HEK293 (cell line): ENCODE measurements around the gene SRSF2.

ENCODE experiments used
- CTCF ChIA-PET: fragments of 350-600 bp; formaldehyde crosslinking; extraction: SDS; loops from one replicate; lab custom pipeline; 2021; ENCODE audit warnings: antibody characterized with exemption; lab: Yijun Ruan, JAX
- POLR2A ChIA-PET: fragments of 300-600 bp; formaldehyde crosslinking; extraction: SDS; loops from one replicate; lab custom pipeline; 2020; ENCODE audit warnings: antibody characterized with exemption, inconsistent platforms; lab: Yijun Ruan, JAX
- H3K27ac ChIP-seq: fragments of 200-500 bp; sonication (Bioruptor generic); 2 replicates; pipeline ENCODE4 v1.5.1; 2014; ENCODE audit warnings: low read depth, low read length, control low read depth, inconsistent platforms; ENCODE audit errors: extremely low read depth
- H3K36me3 ChIP-seq, 2 experiments: fragments of 200-500 bp in 1 of 2; sonication (Bioruptor generic) in 1 of 2; 1 replicate in 1 of 2; 2 replicates in 1 of 2; pipeline ENCODE4 v1.5.1; 2014 to 2017; ENCODE audit warnings: inconsistent platforms in 2 of 2, low read length in 2 of 2; ENCODE audit not compliant: control insufficient read depth in 2 of 2, insufficient read depth in 1 of 2
- H3K4me1 ChIP-seq: fragments of 200-500 bp; sonication (Bioruptor generic); 2 replicates; pipeline ENCODE4 v1.5.1; 2014; ENCODE audit warnings: mild to moderate bottlenecking, low read length, inconsistent platforms; ENCODE audit not compliant: control insufficient read depth, insufficient read depth
- H3K4me3 ChIP-seq: 2 replicates; pipeline ENCODE4 v1.5.1; 2011; ENCODE audit warnings: low read depth, mild to moderate bottlenecking, control low read depth, low read length, moderate library complexity
- H3K9me3 ChIP-seq: fragments of 200-500 bp; sonication (Bioruptor generic); 2 replicates; pipeline ENCODE4 v1.5.1; 2014; ENCODE audit warnings: low read depth, low read length, inconsistent platforms; ENCODE audit not compliant: control insufficient read depth, insufficient read depth
- GLI4 ChIP-seq: fragments of 450-650 bp; formaldehyde crosslinking; IDR thresholded peaks from 2 replicates; pipeline ENCODE4 v1.5.1; 2016; ENCODE audit warnings: missing biosample characterization, missing genetic modification characterization
- OSR2 ChIP-seq: fragments of 450-650 bp; formaldehyde crosslinking; IDR thresholded peaks from 2 replicates; pipeline ENCODE4 v1.5.1; 2016; ENCODE audit warnings: missing biosample characterization, missing genetic modification characterization
- ZIC2 ChIP-seq: fragments of 450-650 bp; formaldehyde crosslinking; IDR thresholded peaks from 2 replicates; pipeline ENCODE4 v1.5.1; 2016; ENCODE audit warnings: missing biosample characterization, missing genetic modification characterization
- ZNF184 ChIP-seq: fragments of 450-650 bp; IDR thresholded peaks from 2 replicates; pipeline ENCODE4 v1.5.1; 2018; ENCODE audit warnings: missing biosample characterization, mild to moderate bottlenecking, missing genetic modification characterization
- ZNF311 ChIP-seq: fragments of 450-650 bp; formaldehyde crosslinking; IDR thresholded peaks from 2 replicates; pipeline ENCODE4 v1.5.1; 2017; ENCODE audit warnings: missing biosample characterization, missing genetic modification characterization, borderline replicate concordance
- ZNF350 ChIP-seq: fragments of 450-650 bp; formaldehyde crosslinking; IDR thresholded peaks from 2 replicates; pipeline ENCODE4 v1.5.0; 2017; ENCODE audit warnings: missing biosample characterization, mild to moderate bottlenecking, missing genetic modification characterization
- ZNF426 ChIP-seq: fragments of 450-650 bp; formaldehyde crosslinking; IDR thresholded peaks from 2 replicates; pipeline ENCODE4 v1.5.1; 2017; ENCODE audit warnings: missing biosample characterization, missing genetic modification characterization, mild to moderate bottlenecking, inconsistent platforms, moderate library complexity
- ZNF530 ChIP-seq: fragments of 450-650 bp; formaldehyde crosslinking; IDR thresholded peaks from 2 replicates; pipeline ENCODE4 v1.5.1; 2016; ENCODE audit warnings: low read depth, missing biosample characterization, missing genetic modification characterization
- ZNF596 ChIP-seq: fragments of 450-650 bp; IDR thresholded peaks from 2 replicates; pipeline ENCODE4 v1.5.0; 2018; ENCODE audit warnings: missing biosample characterization, mild to moderate bottlenecking, missing genetic modification characterization, moderate library complexity
- ZNF600 ChIP-seq: fragments of 450-650 bp; formaldehyde crosslinking; IDR thresholded peaks from 2 replicates; pipeline ENCODE4 v1.5.1; 2016; ENCODE audit warnings: missing biosample characterization, missing genetic modification characterization
- ZNF610 ChIP-seq: fragments of 450-650 bp; formaldehyde crosslinking; IDR thresholded peaks from 2 replicates; pipeline ENCODE4 v1.5.1; 2016; ENCODE audit warnings: missing biosample characterization, missing genetic modification characterization, borderline replicate concordance
- ZNF701 ChIP-seq: fragments of 450-650 bp; formaldehyde crosslinking; IDR thresholded peaks from 2 replicates; pipeline ENCODE4 v1.5.1; 2016; ENCODE audit warnings: missing biosample characterization, missing genetic modification characterization
- ZNF777 ChIP-seq: fragments of 450-650 bp; formaldehyde crosslinking; IDR thresholded peaks from 2 replicates; pipeline ENCODE4 v1.5.1; 2017; ENCODE audit warnings: missing biosample characterization, missing genetic modification characterization, borderline replicate concordance
- TF ChIP-seq, protein P1 (sequence below): IDR thresholded peaks from 2 replicates; pipeline ENCODE4 v1.6.1; 2011; ENCODE audit warnings: mild to moderate bottlenecking, low read depth, low read length, borderline replicate concordance
- TF ChIP-seq, protein P2 (sequence below): sonication (generic); formaldehyde crosslinking; IDR thresholded peaks from 2 replicates; pipeline ENCODE4 v1.8.1; 2022; ENCODE audit warnings: mild to moderate bottlenecking, moderate library complexity, missing genetic modification reagents
- TF ChIP-seq, protein P3 (sequence below): fragments of 450-650 bp; formaldehyde crosslinking; IDR thresholded peaks from 2 replicates; pipeline ENCODE4 v1.5.1; 2017; ENCODE audit warnings: missing biosample characterization, missing genetic modification characterization
- TF ChIP-seq, protein P4 (sequence below): fragments of 450-650 bp; formaldehyde crosslinking; IDR thresholded peaks from 2 replicates; pipeline ENCODE4 v1.5.1; 2016; ENCODE audit warnings: missing biosample characterization, missing genetic modification characterization
- TF ChIP-seq, protein P5 (sequence below): fragments of 450-650 bp; IDR thresholded peaks from 2 replicates; pipeline ENCODE4 v1.5.1; 2018; ENCODE audit warnings: missing biosample characterization, mild to moderate bottlenecking, missing genetic modification characterization
- TF ChIP-seq, protein P6 (sequence below): fragments of 450-650 bp; formaldehyde crosslinking; IDR thresholded peaks from 2 replicates; pipeline ENCODE4 v1.5.1; 2016; ENCODE audit warnings: missing biosample characterization, missing genetic modification characterization
- TF ChIP-seq, protein P7 (sequence below): fragments of 450-650 bp; formaldehyde crosslinking; IDR thresholded peaks from 2 replicates; pipeline ENCODE4 v1.5.1; 2016; ENCODE audit warnings: missing biosample characterization, missing genetic modification characterization
- TF ChIP-seq, protein P8 (sequence below): fragments of 450-650 bp; formaldehyde crosslinking; IDR thresholded peaks from 2 replicates; pipeline ENCODE4 v1.5.1; 2016; ENCODE audit warnings: missing biosample characterization, missing genetic modification characterization

The SRSF2 gene

DNA sequence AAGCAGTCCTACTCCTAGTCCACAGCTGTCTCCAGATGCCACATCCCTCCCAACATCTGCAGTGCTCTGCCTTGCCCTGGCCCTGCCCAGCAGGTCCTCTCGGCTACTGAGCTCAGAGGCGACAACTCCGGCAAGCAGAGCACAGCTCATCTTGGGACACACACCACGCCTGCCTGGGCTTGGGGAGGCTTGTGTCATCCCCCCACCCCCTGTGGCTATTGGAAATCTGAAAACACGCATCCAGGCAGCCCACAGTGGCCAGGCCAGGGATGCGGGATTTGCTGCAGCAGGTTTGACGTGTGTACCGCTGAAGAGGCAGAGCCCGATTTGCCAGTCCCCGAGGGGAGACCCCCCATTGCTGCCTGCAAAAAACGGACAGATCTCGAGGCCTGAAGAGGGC is 51.8 kb downstream of the SRSF2 start:
- POLR2A ChIA-PET, result interaction anchor here (0.7 to 1.7 kb wide), 4 partner anchors 14 to 181 kb away, joined by 3 to 7 read pairs (median 3); no protein-coding TSS in a partner anchor

DNA sequence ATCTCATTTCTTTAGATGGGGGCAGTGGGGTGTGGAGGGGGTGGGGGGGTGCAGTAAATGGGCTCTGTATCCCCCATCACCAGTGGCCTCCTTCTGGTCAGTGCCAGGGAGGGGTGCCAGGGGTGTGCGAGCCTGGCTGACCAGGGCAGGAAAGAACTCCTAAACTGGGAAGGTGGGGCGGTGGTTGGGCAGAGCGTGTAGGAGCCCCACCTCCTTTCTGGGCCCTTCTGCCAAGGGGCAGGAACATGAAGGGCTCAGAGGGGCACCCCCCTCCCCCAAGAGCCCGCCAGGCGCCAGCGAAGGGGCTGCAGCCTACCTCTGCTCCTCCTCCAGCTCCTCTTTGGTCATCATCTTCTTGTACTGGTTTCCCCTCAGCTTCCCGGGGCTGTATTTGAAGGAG is 52.4 kb downstream of the SRSF2 start:
- ChIA-PET CTCF (interaction anchor here (0.6 to 14.2 kb wide), 5 partner anchors 13 to 316 kb away, joined by 3 to 175 read pairs (median 7); partner anchors contain the start of gene MXRA7), POLR2A (interaction anchor here (0.7 to 1.7 kb wide), 6 partner anchors 13 to 181 kb away, joined by 3 to 7 read pairs (median 3); no protein-coding TSS in a partner anchor)
- Histone ChIP-seq H3K9me3 (no peaks in the 10 kb centered on the region), H3K4me3 (no peak overlapping the region), H3K4me1 (peaks cover 11% of the 10 kb centered on the region), H3K27ac (no peak overlapping the region), H3K36me3 (peaks cover 0 to 55% of the 10 kb centered on the region in 2 experiments; a peak in 2 of 3 replicates)
- TF ChIP-seq ZNF311 (tag by site-specific recombination) (no peak), ZNF184 (no peak), ZNF350 (no peak), GLI4 (no peak), OSR2 (tag by site-specific recombination) (no peak), ZNF610 (no peak), ZNF426 (tag by site-specific recombination) (no peak), ZNF530 (tag by site-specific recombination) (no peak), ZNF701 (tag by site-specific recombination) (no peak), ZNF777 (tag by site-specific recombination) (no peak)
- TF ChIP-seq, protein P1, sequence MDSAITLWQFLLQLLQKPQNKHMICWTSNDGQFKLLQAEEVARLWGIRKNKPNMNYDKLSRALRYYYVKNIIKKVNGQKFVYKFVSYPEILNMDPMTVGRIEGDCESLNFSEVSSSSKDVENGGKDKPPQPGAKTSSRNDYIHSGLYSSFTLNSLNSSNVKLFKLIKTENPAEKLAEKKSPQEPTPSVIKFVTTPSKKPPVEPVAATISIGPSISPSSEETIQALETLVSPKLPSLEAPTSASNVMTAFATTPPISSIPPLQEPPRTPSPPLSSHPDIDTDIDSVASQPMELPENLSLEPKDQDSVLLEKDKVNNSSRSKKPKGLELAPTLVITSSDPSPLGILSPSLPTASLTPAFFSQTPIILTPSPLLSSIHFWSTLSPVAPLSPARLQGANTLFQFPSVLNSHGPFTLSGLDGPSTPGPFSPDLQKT, result no peak
- TF ChIP-seq, protein P2, sequence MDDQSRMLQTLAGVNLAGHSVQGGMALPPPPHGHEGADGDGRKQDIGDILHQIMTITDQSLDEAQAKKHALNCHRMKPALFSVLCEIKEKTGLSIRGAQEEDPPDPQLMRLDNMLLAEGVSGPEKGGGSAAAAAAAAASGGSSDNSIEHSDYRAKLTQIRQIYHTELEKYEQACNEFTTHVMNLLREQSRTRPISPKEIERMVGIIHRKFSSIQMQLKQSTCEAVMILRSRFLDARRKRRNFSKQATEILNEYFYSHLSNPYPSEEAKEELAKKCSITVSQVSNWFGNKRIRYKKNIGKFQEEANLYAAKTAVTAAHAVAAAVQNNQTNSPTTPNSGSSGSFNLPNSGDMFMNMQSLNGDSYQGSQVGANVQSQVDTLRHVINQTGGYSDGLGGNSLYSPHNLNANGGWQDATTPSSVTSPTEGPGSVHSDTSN (CRISPR knock-in tag), result no peak
- TF ChIP-seq, protein P3, sequence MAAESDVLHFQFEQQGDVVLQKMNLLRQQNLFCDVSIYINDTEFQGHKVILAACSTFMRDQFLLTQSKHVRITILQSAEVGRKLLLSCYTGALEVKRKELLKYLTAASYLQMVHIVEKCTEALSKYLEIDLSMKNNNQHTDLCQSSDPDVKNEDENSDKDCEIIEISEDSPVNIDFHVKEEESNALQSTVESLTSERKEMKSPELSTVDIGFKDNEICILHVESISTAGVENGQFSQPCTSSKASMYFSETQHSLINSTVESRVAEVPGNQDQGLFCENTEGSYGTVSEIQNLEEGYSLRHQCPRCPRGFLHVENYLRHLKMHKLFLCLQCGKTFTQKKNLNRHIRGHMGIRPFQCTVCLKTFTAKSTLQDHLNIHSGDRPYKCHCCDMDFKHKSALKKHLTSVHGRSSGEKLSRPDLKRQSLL (tag by site-specific recombination), result no peak
- TF ChIP-seq, protein P4, sequence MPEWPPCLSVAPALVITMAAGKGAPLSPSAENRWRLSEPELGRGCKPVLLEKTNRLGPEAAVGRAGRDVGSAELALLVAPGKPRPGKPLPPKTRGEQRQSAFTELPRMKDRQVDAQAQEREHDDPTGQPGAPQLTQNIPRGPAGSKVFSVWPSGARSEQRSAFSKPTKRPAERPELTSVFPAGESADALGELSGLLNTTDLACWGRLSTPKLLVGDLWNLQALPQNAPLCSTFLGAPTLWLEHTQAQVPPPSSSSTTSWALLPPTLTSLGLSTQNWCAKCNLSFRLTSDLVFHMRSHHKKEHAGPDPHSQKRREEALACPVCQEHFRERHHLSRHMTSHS, result no peak
- TF ChIP-seq, protein P5, sequence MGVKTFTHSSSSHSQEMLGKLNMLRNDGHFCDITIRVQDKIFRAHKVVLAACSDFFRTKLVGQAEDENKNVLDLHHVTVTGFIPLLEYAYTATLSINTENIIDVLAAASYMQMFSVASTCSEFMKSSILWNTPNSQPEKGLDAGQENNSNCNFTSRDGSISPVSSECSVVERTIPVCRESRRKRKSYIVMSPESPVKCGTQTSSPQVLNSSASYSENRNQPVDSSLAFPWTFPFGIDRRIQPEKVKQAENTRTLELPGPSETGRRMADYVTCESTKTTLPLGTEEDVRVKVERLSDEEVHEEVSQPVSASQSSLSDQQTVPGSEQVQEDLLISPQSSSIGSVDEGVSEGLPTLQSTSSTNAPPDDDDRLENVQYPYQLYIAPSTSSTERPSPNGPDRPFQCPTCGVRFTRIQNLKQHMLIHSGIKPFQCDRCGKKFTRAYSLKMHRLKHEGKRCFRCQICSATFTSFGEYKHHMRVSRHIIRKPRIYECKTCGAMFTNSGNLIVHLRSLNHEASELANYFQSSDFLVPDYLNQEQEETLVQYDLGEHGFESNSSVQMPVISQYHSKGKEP (tag by site-specific recombination), result no peak
- TF ChIP-seq, protein P6, sequence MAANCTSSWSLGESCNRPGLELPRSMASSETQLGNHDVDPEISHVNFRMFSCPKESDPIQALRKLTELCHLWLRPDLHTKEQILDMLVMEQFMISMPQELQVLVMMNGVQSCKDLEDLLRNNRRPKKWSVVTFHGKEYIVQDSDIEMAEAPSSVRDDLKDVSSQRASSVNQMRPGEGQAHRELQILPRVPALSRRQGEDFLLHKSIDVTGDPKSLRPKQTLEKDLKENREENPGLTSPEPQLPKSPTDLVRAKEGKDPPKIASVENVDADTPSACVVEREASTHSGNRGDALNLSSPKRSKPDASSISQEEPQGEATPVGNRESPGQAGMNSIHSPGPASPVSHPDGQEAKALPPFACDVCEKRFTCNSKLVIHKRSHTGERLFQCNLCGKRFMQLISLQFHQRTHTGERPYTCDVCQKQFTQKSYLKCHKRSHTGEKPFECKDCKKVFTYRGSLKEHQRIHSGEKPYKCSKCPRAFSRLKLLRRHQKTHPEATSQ, result no peak
- TF ChIP-seq, protein P7, sequence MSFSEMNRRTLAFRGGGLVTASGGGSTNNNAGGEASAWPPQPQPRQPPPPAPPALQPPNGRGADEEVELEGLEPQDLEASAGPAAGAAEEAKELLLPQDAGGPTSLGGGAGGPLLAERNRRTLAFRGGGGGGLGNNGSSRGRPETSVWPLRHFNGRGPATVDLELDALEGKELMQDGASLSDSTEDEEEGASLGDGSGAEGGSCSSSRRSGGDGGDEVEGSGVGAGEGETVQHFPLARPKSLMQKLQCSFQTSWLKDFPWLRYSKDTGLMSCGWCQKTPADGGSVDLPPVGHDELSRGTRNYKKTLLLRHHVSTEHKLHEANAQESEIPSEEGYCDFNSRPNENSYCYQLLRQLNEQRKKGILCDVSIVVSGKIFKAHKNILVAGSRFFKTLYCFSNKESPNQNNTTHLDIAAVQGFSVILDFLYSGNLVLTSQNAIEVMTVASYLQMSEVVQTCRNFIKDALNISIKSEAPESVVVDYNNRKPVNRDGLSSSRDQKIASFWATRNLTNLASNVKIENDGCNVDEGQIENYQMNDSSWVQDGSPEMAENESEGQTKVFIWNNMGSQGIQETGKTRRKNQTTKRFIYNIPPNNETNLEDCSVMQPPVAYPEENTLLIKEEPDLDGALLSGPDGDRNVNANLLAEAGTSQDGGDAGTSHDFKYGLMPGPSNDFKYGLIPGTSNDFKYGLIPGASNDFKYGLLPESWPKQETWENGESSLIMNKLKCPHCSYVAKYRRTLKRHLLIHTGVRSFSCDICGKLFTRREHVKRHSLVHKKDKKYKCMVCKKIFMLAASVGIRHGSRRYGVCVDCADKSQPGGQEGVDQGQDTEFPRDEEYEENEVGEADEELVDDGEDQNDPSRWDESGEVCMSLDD (tag by site-specific recombination), result no peak
- TF ChIP-seq, protein P8, sequence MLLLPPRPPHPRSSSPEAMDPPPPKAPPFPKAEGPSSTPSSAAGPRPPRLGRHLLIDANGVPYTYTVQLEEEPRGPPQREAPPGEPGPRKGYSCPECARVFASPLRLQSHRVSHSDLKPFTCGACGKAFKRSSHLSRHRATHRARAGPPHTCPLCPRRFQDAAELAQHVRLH (tag by site-specific recombination), result no peak

More for the DNA sequence above, 51.8 kb downstream of the SRSF2 start:
- H3K4me1 ChIP-seq, result peaks cover 11% of the 10 kb centered on the region
- H3K4me3 ChIP-seq, result no peak overlapping the region
- no peaks in the 10 kb centered on the region for H3K9me3 ChIP-seq
- TF ChIP-seq ZNF596 (tag by site-specific recombination) (no peak), ZIC2 (tag by site-specific recombination) (peak; percentile 28), ZNF600 (tag by site-specific recombination) (0 out of 2 replicates have a peak, but pooled peaks have one; percentile 25)
- CTCF ChIA-PET, result interaction anchor here (0.6 to 14.2 kb wide), 6 partner anchors 13 to 315 kb away, joined by 3 to 175 read pairs (median 6); partner anchors contain the start of gene MXRA7
- peaks cover 0 to 53% of the 10 kb centered on the region in 2 experiments; a peak in 2 of 3 replicates for H3K36me3 ChIP-seq
- no peak overlapping the region for H3K27ac ChIP-seq
